CD14-positive monocyte (primary cell): ENCODE results near the gene REG3G. TPM values are rescaled to one million over a fixed set of nuclear protein-coding genes. Genes with fewer than 3 reads are reported as not detected.

Experiments used
- DNase-seq, 3 donors: peaks; one replicate each; pipeline ENCODE4 v3.0.0-alpha.2; 2011 to 2022
- H2AFZ ChIP-seq: 2 replicates; pipeline ENCODE4 v1.6.0; 2012; ENCODE audit warnings: mild to moderate bottlenecking, low read depth, low read length, inconsistent platforms; ENCODE audit not compliant: insufficient read depth, poor library complexity, severe bottlenecking
- H3K27ac ChIP-seq, 2 donors: 1 replicate in 1 of 2; 2 replicates in 1 of 2; pipeline ENCODE4 v1.5.1; 2012 to 2013; ENCODE audit warnings: low read length in 2 of 2, control low read depth in 1 of 2, inconsistent platforms in 1 of 2, low read depth in 1 of 2, mild to moderate bottlenecking in 1 of 2
- H3K27me3 ChIP-seq, 2 donors: one replicate each; pipeline versions ENCODE4 v1.6.0 to v1.6.1; 2011 to 2013; ENCODE audit warnings: low read length in 2 of 2; ENCODE audit not compliant: control insufficient read depth in 2 of 2, insufficient read depth in 2 of 2
- H3K36me3 ChIP-seq, 2 donors: replicated peaks in 1 of 2; 1 replicate in 1 of 2; 2 replicates in 1 of 2; pipeline versions ENCODE4 v1.5.1 to v1.6.1; 2012 to 2013; ENCODE audit warnings: low read length in 2 of 2, control low read depth in 1 of 2, inconsistent platforms in 1 of 2, mild to moderate bottlenecking in 1 of 2; ENCODE audit not compliant: insufficient read depth in 2 of 2, control insufficient read depth in 1 of 2
- H3K4me1 ChIP-seq, 2 donors: 1 replicate in 1 of 2; 2 replicates in 1 of 2; pipeline versions ENCODE4 v1.5.1 to v1.6.1; 2012 to 2013; ENCODE audit warnings: low read length in 2 of 2, control low read depth in 1 of 2, inconsistent platforms in 1 of 2, mild to moderate bottlenecking in 1 of 2, moderate library complexity in 1 of 2; ENCODE audit not compliant: insufficient read depth in 2 of 2, control insufficient read depth in 1 of 2
- H3K4me2 ChIP-seq: replicated peaks from 2 replicates; pipeline ENCODE3; 2012; ENCODE audit warnings: low read length, moderate library complexity, mild to moderate bottlenecking; ENCODE audit not compliant: poor library complexity, severe bottlenecking; ENCODE audit errors: extremely low read depth
- H3K4me3 ChIP-seq, 3 experiments: fragments of 200-600 bp in 1 of 3; sonication (generic) in 1 of 3; replicated peaks in 1 of 3; 1 replicate in 2 of 3; 2 replicates in 1 of 3; pipeline ENCODE4 v1.5.1; 2011 to 2013; ENCODE audit warnings: low read length in 3 of 3, mild to moderate bottlenecking in 3 of 3, control low read depth in 2 of 3, low read depth in 2 of 3, inconsistent platforms in 1 of 3, moderate library complexity in 1 of 3
- H3K79me2 ChIP-seq: 2 replicates; pipeline ENCODE4 v1.6.0; 2012; ENCODE audit warnings: mild to moderate bottlenecking, control low read depth, inconsistent platforms, low read length, moderate library complexity; ENCODE audit not compliant: insufficient read depth
- H3K9ac ChIP-seq: 2 replicates; pipeline ENCODE4 v1.6.0; 2017; ENCODE audit warnings: low read length, mild to moderate bottlenecking; ENCODE audit not compliant: insufficient read depth, poor library complexity, severe bottlenecking
- H3K9me3 ChIP-seq, 2 donors: replicated peaks in 1 of 2; 1 replicate in 1 of 2; 2 replicates in 1 of 2; pipeline versions ENCODE4 v1.5.1 to v1.6.1; 2012 to 2013; ENCODE audit warnings: low read length in 2 of 2, control low read depth in 1 of 2; ENCODE audit not compliant: control insufficient read depth in 1 of 2, insufficient read depth in 1 of 2
- H4K20me1 ChIP-seq: 2 replicates; pipeline ENCODE4 v1.6.0; 2012; ENCODE audit warnings: mild to moderate bottlenecking, low read length, control low read depth, moderate library complexity; ENCODE audit not compliant: insufficient read depth
- H3K27ac Mint-ChIP-seq, 7 donors: one replicate each; pipeline ENCODE4 v1.8.0; 2020; ENCODE audit warnings: mild to moderate bottlenecking in 7 of 7, mixed read lengths in 7 of 7, moderate library complexity in 6 of 7, inconsistent platforms in 2 of 7
- H3K27me3 Mint-ChIP-seq, 3 donors: one replicate each; pipeline ENCODE4 v1.8.0; 2021 to 2022; ENCODE audit warnings: low read depth in 3 of 3, mild to moderate bottlenecking in 3 of 3, mixed read lengths in 3 of 3, moderate library complexity in 3 of 3, inconsistent platforms in 1 of 3
- H3K36me3 Mint-ChIP-seq, 2 donors: one replicate each; pipeline ENCODE4 v1.8.0; 2020; ENCODE audit warnings: mixed read lengths in 2 of 2, inconsistent platforms in 1 of 2, mild to moderate bottlenecking in 1 of 2
- H3K4me1 Mint-ChIP-seq: one replicate; pipeline ENCODE4 v1.8.0; 2020; ENCODE audit warnings: mild to moderate bottlenecking, mixed read lengths
- H3K4me3 Mint-ChIP-seq, 2 donors: one replicate each; pipeline ENCODE4 v1.8.0; 2020; ENCODE audit warnings: mild to moderate bottlenecking in 2 of 2, mixed read lengths in 2 of 2, moderate library complexity in 1 of 2
- H3K9me3 Mint-ChIP-seq, 7 donors: one replicate each; pipeline ENCODE4 v1.8.0; 2020 to 2022; ENCODE audit warnings: mixed read lengths in 7 of 7, mild to moderate bottlenecking in 6 of 7, moderate library complexity in 6 of 7, inconsistent platforms in 2 of 7
- WGBS: methylation state at CpG from one replicate; pipeline ENCODE4 v1.1.5; 2013; ENCODE audit warnings: missing lambda C conversion rate; ENCODE audit not compliant: insufficient coverage; 5-methylcytosine and 5-hydroxymethylcytosine counted together
- intact Hi-C, 2 donors: fragments of 100-400 bp; cut with micrococcal nuclease; formaldehyde crosslinking; loops; one replicate each; pipeline versions ENCODE4 v1.15.0 to v1.15.1; 2023
- polyA plus RNA-seq, 3 donors: library from polyadenylated mRNA; depleted of rRNA in 1 of 3; unstranded in 2 of 3; stranded (reverse) in 1 of 3; fragments of 300-500 nt in 2 of 3; fragments of >200 nt in 1 of 3; fragmentation: Illumina TruSeq in 2 of 3; gene quantifications; 1 replicate in 2 of 3; 2 replicates in 1 of 3; pipeline ENCODE4 v1.2.3, GENCODE V29; 2012 to 2021
- TF ChIP-seq, protein P1 (sequence below): fragments of 200-600 bp; IDR thresholded peaks from one replicate; pipeline ENCODE4 v1.8.0; 2022; ENCODE audit warnings: antibody characterized with exemption, mild to moderate bottlenecking

Gene REG3G
- polyA plus RNA-seq, 3 donors = not detected

DNA sequence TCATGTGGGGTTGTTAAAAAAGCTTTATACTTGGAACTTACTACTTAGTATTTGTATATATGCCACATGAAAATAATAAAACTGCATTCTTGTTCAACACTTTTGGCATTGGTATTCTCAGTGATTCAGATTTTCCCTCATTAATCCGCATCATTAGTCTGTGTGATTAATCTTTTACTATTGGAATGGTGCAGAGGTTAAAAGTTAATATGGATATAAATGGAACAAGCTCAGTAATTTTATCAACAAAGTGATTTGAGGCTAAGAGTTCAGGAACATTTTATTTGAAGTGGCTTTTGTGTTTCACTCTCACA is 45.4 kb upstream of the REG3G start:
- no peaks in the 10 kb centered on the region for H4K20me1 ChIP-seq
- H2AFZ ChIP-seq = no peak overlapping the region
- peaks cover 27% of the 10 kb centered on the region for H3K4me1 Mint-ChIP-seq
- peaks cover 15 to 23% of the 10 kb centered on the region in 2 donors for H3K4me1 ChIP-seq
- no peaks in the 10 kb centered on the region for H3K36me3 Mint-ChIP-seq
- no peaks in the 10 kb centered on the region for H3K36me3 ChIP-seq
- no CpG with 5 or more reads among the region's 1 CpG for WGBS
- DNase-seq = no peak
- peaks cover 0 to 5% (median 2%) of the 10 kb centered on the region in 7 donors for H3K9me3 Mint-ChIP-seq
- H3K9me3 ChIP-seq = no peaks in the 10 kb centered on the region
- no peak overlapping the region for H3K27ac ChIP-seq
- no peak overlapping the region for H3K4me2 ChIP-seq
- H3K79me2 ChIP-seq = no peaks in the 10 kb centered on the region
- TF ChIP-seq, protein P1, sequence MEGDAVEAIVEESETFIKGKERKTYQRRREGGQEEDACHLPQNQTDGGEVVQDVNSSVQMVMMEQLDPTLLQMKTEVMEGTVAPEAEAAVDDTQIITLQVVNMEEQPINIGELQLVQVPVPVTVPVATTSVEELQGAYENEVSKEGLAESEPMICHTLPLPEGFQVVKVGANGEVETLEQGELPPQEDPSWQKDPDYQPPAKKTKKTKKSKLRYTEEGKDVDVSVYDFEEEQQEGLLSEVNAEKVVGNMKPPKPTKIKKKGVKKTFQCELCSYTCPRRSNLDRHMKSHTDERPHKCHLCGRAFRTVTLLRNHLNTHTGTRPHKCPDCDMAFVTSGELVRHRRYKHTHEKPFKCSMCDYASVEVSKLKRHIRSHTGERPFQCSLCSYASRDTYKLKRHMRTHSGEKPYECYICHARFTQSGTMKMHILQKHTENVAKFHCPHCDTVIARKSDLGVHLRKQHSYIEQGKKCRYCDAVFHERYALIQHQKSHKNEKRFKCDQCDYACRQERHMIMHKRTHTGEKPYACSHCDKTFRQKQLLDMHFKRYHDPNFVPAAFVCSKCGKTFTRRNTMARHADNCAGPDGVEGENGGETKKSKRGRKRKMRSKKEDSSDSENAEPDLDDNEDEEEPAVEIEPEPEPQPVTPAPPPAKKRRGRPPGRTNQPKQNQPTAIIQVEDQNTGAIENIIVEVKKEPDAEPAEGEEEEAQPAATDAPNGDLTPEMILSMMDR = no peak
- no peak overlapping the region for H3K9ac ChIP-seq
- peaks cover 0 to 2% of the 10 kb centered on the region in 2 donors for H3K27me3 ChIP-seq
- H3K27ac Mint-ChIP-seq = no peak overlapping the region
- intact Hi-C loops = no loop called here
- H3K4me3 Mint-ChIP-seq = no peak overlapping the region
- peaks cover 3 to 11% (median 5%) of the 10 kb centered on the region in 3 donors for H3K27me3 Mint-ChIP-seq
- H3K4me3 ChIP-seq = no peak overlapping the region

DNA sequence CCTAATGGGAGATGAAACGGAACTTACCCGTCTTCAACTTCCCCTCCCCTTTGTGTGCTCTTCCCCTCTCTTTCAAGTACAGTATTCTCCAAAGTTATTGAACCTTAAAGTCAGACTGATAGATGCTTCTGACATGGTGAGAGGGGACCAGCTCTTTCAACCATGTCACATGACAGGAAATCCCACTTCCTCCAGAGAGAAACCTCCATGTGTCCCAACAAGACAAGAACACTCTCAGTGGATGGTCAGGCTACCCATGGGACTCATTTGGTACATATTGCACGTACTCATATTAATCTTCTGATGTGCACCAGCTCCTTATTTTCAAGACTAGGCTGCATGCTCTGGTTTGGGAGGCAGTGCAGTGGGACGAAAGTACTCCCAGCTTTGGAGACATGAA is 44.6 kb upstream of the REG3G start:
- Mint-ChIP-seq H3K27ac (no peak overlapping the region), H3K4me1 (peaks cover 27% of the 10 kb centered on the region), H3K9me3 (peaks cover 0 to 4% (median 2%) of the 10 kb centered on the region in 7 donors), H3K36me3 (no peaks in the 10 kb centered on the region), H3K4me3 (no peak overlapping the region), H3K27me3 (peaks cover 3 to 11% (median 5%) of the 10 kb centered on the region in 3 donors)
- H3K4me2 ChIP-seq = no peak overlapping the region
- no peak overlapping the region for H3K4me3 ChIP-seq
- no peak overlapping the region for H3K27ac ChIP-seq
- peaks cover 15 to 23% of the 10 kb centered on the region in 2 donors for H3K4me1 ChIP-seq
- no peak overlapping the region for H3K9ac ChIP-seq
- H4K20me1 ChIP-seq = no peaks in the 10 kb centered on the region
- no peaks in the 10 kb centered on the region for H3K9me3 ChIP-seq
- no peak for DNase-seq
- H3K27me3 ChIP-seq = peaks cover 0 to 4% of the 10 kb centered on the region in 2 donors
- no peaks in the 10 kb centered on the region for H3K36me3 ChIP-seq
- no peaks in the 10 kb centered on the region for H3K79me2 ChIP-seq
- intact Hi-C loops = no loop called here
- TF ChIP-seq, protein P1 = no peak
- 100% methylated on average over 1 of the region's 4 CpGs for WGBS
- no peak overlapping the region for H2AFZ ChIP-seq
